Measurements from ENCODE around the gene GAS6.

Gene GAS6

DNA sequence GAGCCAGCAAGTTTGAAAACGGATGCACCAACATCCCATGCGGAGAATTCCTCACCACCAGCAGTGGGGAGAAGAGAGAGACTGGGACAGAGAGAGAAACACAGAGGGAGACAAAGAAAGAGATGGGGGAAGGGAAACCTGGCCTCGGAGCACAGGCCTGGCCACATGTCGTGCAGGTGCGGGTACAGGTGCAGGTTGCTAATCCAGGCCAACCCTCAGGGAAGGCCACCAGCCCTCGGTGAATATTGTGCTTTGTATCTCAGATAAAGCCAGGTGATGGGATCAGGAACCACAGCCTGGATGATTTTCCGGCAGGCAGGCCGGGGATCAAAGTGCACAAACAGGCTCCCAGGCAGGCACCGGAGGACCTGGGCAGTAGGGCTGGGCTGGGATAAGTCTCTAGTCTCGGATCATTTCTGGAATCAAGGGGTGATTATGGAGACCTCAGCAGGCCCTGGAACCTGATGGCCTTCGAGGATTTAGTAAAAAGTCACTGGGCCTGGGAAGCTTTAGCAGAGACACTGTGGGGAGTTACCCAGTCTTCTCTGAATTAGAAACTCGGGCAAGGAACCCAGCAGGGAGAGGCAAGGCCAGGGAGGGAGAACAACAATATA is 3.7 kb downstream of the GAS6 start:
- no peak for DNase-seq (ENCODE audit: low read depth)
- TF ChIP-seq, protein P1, sequence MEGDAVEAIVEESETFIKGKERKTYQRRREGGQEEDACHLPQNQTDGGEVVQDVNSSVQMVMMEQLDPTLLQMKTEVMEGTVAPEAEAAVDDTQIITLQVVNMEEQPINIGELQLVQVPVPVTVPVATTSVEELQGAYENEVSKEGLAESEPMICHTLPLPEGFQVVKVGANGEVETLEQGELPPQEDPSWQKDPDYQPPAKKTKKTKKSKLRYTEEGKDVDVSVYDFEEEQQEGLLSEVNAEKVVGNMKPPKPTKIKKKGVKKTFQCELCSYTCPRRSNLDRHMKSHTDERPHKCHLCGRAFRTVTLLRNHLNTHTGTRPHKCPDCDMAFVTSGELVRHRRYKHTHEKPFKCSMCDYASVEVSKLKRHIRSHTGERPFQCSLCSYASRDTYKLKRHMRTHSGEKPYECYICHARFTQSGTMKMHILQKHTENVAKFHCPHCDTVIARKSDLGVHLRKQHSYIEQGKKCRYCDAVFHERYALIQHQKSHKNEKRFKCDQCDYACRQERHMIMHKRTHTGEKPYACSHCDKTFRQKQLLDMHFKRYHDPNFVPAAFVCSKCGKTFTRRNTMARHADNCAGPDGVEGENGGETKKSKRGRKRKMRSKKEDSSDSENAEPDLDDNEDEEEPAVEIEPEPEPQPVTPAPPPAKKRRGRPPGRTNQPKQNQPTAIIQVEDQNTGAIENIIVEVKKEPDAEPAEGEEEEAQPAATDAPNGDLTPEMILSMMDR (conservative IDR thresholded peaks at IDR 0.05; ENCODE audit: low read length), result no peak
- peak overlapping the region; percentile 90 for H3K4me3 ChIP-seq (ENCODE audit: low read length)

DNA sequence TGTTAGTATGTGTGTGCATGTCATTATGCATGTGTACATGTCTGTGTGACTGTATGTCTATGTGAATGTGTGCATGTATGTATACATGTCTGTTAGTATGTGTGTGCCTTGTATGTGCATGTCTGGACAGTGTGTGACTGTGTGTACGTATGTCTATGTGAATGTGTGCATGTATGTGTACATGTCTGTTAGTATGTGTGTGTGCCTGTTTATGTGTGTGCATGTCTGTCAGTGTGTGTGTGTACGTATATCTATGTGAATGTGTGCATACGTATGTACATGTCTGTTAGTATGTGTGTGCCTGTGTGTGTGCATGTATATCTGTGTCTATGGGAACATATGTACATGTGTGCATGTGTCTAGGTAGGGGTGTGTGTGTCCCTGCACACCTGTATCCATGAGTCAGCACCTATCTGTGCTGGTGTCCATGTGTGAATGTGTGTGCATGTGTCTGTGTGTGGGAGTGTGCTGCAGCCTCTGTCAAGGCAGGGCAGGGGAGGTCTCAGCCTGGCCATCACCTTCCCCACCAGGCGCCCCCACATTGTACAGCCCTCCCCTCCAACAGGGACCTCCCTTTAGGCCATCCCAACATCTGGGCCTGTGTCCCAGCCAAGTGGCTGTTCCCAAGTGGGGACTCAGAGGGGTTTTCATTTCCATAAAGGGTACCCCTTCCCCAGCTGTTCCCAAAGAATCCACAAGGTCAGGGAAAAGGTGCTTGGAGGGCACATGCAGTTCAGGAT is 4.4 kb downstream of the GAS6 start:
- DNase-seq (ENCODE audit: low read depth), result no peak
- TF ChIP-seq, protein P1 (conservative IDR thresholded peaks at IDR 0.05; ENCODE audit: low read length), result no peak
- no peak overlapping the region; the same call in 1 of the 2 replicates for H3K4me3 ChIP-seq (ENCODE audit: low read length)

GRCh38 chr13:113857531-113858195 is 6.2 kb downstream of the GAS6 start:
- no peak overlapping the region for H3K4me3 ChIP-seq (ENCODE audit: low read length)
- TF ChIP-seq, protein P1 (conservative IDR thresholded peaks at IDR 0.05; ENCODE audit: low read length), result no peak
- DNase-seq (ENCODE audit: low read depth), result no peak

- H3K4me3 ChIP-seq (ENCODE audit: low read length), result no peak overlapping the region
Measured at GRCh38 chr13:113856716-113857065, 7.2 kb downstream of the GAS6 start.

GRCh38 chr13:113855931-113856715 is 7.8 kb downstream of the GAS6 start:
- H3K4me3 ChIP-seq (ENCODE audit: low read length), result no peak overlapping the region
- TF ChIP-seq, protein P1 (conservative IDR thresholded peaks at IDR 0.05; ENCODE audit: low read length), result no peak
- no peak for DNase-seq (ENCODE audit: low read depth)

More at GRCh38 chr13:113856716-113857065, 7.2 kb downstream of the GAS6 start:
- no peak for DNase-seq (ENCODE audit: low read depth)
- TF ChIP-seq, protein P1 (conservative IDR thresholded peaks at IDR 0.05; ENCODE audit: low read length), result no peak

DNA sequence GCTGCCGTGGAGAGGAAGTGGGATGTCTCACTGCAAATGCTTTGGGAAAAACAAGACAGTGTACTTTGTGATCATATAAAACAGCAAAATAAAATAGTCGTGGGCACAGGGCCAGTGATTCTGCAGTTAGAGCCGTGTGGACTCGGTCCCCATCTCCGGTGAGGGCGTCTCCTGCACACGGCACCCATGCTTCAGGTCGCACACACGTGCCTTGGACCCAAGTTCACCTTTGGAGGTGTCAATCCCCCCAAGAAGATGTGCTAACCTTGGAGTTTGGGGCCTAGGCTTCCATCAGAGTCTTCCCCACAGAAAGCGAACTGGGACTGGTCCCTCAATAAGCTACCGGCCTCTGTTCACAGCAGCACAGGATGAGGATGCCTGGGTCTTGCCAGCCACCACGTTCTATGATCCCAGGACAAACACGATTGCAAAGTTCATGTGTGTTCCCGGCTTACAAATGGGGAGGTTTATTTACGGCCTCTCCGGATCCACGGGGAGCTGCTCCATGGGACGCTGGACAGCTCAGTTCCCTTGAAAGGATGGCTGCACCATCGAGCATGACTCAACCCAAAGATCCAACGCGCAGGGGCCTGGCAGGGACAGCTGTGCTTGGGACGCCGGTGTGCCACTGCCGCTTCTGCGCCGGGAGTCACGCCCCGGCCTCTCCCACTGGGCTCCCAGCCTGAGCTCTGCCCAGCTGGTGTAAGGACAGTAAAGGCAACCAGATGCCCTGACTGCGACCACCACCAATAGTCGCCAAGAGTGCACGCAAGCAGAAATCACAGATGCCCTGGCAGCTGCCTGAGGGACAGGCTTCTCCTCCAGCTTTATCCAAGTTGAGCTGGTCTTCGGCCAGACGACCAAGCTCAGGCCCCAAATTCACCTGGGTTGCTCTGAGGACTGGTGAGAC is 8.6 kb downstream of the GAS6 start:
- TF ChIP-seq, protein P1 (conservative IDR thresholded peaks at IDR 0.05; ENCODE audit: low read length), result no peak
- no peak overlapping the region for H3K4me3 ChIP-seq (ENCODE audit: low read length)
- DNase-seq (ENCODE audit: low read depth), result no peak

Data from AG10803 (cell line).